ENCODE results near the gene DHODH.
"Not testable (repeated sequence)": the region's sequence is repeated elsewhere in the genome, so short reads cannot be mapped to it uniquely, and the experiment has no call there.

DNA sequence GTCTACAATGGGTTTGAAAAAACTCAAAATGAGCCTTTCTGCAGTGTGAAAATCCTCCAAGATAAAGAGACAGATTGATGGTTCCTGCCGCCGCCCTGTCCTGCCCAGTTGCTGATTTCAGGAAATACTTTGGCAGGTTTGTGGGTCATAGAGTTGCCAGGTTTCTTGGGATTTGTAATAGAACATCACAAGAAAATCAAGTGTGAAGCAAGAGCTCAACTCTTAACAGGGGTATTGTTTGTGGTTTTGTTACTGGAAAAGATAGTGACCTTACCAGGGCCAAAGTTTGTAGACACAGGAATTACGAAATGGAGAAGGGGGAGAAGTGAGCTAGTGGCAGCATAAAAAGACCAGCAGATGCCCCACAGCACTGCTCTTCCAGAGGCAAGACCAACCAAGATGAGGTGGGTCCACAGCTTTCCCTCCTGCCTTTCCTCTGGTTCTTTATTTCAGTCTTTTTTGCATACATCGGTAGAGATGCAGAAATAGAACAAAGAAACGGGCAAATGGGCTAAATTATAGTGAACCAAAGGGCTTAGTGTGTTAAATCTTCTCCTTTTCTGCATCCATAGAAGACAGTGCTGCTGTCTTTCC, 45.8 kb downstream of the DHODH start, which contains the start of gene HP:
- TF ChIP-seq, protein P1, sequence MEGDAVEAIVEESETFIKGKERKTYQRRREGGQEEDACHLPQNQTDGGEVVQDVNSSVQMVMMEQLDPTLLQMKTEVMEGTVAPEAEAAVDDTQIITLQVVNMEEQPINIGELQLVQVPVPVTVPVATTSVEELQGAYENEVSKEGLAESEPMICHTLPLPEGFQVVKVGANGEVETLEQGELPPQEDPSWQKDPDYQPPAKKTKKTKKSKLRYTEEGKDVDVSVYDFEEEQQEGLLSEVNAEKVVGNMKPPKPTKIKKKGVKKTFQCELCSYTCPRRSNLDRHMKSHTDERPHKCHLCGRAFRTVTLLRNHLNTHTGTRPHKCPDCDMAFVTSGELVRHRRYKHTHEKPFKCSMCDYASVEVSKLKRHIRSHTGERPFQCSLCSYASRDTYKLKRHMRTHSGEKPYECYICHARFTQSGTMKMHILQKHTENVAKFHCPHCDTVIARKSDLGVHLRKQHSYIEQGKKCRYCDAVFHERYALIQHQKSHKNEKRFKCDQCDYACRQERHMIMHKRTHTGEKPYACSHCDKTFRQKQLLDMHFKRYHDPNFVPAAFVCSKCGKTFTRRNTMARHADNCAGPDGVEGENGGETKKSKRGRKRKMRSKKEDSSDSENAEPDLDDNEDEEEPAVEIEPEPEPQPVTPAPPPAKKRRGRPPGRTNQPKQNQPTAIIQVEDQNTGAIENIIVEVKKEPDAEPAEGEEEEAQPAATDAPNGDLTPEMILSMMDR (IDR thresholded peaks at IDR 0.05) = not testable (repeated sequence)
- not testable (repeated sequence) for TF ChIP-seq POLR2A (IDR thresholded peaks at IDR 0.05)

All from thyroid gland (tissue), 4 donors.